Measurements from ENCODE around the gene RSPH3.
"Not testable (repeated sequence)": the region's sequence is repeated elsewhere in the genome, so short reads cannot be mapped to it uniquely, and the experiment has no call there.

The RSPH3 gene

DNA sequence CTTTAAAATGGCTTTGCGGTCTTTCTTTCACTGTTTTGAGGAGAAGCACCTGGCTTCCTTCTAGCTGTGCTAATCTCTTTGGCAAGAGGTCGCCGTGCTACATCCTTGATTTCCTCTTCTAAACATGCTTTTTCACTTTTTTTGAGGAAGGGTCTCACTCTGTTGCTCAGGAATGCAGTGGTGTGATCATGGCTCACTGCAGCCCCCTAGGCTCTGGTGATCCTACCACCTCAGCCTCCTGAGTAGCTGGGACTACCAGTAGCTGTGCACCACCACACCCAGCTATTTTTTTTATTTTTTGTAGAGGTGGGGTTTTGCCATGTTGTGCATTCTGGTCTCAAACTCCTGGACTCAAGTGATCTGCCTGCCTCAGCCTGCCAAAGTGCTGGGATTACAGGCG lies 40.5 kb downstream of the RSPH3 start:
- H3K9me3 ChIP-seq, result no peaks in the 10 kb centered on the region
- no peak overlapping the region for H3K4me2 ChIP-seq
- no peaks in the 10 kb centered on the region for H4K20me1 ChIP-seq
- H3K4me3 ChIP-seq, result no peak overlapping the region
- no peak overlapping the region for H3K27ac ChIP-seq
- H3K36me3 ChIP-seq, result no peaks in the 10 kb centered on the region
- H3K27me3 ChIP-seq, result no peaks in the 10 kb centered on the region
- H3K9ac ChIP-seq, result no peak overlapping the region
- no peaks in the 10 kb centered on the region for H3K4me1 ChIP-seq
- no peak for TF ChIP-seq Cebpa-rat (IDR thresholded peaks at IDR 0.05)

DNA sequence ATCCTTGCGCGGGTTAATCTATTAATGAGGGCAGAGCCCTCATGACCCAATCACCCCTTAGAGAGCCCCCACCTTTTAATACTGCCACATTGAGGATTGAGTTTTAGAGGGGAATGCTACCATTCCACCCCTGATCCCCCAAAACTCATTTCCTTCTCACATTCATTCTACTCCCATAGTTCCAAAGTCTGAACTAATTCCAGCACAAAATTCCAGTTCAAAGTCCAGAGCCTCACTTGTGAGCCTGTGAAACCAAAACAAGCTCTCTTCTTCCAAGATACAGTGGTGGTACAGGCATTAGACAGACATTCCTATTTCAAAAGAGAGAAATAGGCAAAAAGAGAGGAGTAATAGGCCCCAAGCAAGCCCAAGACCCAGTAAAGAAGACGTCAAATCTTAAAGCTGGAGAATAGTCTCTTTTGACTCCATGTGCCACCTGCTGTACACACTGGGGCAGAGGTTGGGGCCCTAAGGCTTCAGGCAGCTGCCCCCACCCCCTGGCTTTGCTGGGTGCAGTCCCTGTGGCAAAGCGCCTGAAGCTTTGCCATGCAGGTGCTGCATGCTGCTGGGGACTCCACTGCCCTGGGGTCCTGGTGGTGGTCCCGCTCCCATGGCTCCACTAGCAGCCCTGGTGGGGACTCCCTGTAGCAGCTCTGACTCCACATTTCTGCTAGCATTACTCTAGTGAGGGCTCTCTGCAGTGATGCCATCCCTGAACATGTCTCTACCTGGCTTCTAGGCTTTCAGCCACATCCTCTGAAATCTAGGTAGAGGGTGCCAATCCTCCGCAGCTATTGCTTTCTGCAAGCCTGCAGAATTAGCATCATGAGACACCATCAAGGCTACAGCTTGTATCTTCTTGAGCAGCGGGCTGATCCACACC lies 41.3 kb downstream of the RSPH3 start:
- H3K4me2 ChIP-seq, result no peak overlapping the region

DNA sequence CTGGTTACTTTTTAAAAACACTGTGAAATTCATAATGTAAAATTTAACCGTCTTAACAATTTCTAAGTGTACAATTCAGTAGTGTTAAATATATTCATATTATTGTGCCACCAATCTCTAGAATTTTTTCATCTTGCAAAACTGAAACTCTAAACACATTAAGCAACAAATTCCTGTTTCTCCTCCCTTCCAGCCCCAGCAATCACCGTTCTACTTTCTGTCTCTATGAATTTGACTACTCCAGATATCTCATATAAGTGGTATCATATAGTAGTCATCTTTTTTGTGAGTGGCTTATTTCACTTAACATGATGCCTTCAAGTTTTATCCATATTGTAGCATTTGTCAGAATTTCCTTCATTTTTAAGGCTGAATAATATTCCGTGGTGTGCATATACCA lies 44.7 kb downstream of the RSPH3 start:
- TF ChIP-seq Cebpa-rat (IDR thresholded peaks at IDR 0.05), result no peak
- H3K36me3 ChIP-seq, result no peaks in the 10 kb centered on the region
- H3K4me3 ChIP-seq, result no peak overlapping the region

More for the DNA sequence above, 41.3 kb downstream of the RSPH3 start:
- no peaks in the 10 kb centered on the region for H3K27me3 ChIP-seq
- H3K9ac ChIP-seq, result no peak overlapping the region
- H3K9me3 ChIP-seq, result no peaks in the 10 kb centered on the region
- no peaks in the 10 kb centered on the region for H3K4me1 ChIP-seq
- H4K20me1 ChIP-seq, result no peaks in the 10 kb centered on the region
- H3K27ac ChIP-seq, result no peak overlapping the region
- H3K4me3 ChIP-seq, result no peak overlapping the region
- H3K36me3 ChIP-seq, result no peaks in the 10 kb centered on the region
- no peak for TF ChIP-seq Cebpa-rat (IDR thresholded peaks at IDR 0.05)

DNA sequence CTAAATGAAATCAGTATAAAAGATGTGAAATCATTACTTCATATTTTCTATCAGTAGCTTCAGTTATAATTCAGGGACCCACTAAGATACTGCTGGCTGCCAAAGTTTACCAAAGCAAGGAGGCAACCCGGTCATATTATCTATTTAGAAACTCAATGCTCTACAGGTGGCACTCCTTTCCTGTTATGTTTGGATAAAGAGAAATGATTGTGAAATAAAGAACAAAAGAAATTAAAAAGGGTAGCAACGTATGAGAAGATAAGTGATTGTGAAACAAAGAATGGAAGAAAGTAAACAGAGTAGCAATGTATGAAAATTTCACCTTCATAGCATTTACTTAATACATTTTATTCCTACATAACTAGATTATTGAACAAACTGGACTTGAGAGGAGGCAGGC lies 45.2 kb downstream of the RSPH3 start:
- Histone ChIP-seq H3K27ac (no peak overlapping the region), H3K9me3 (no peaks in the 10 kb centered on the region), H3K27me3 (no peaks in the 10 kb centered on the region), H4K20me1 (no peaks in the 10 kb centered on the region), H3K36me3 (no peaks in the 10 kb centered on the region), H3K4me2 (no peak overlapping the region), H3K9ac (no peak overlapping the region), H3K4me3 (no peak overlapping the region), H3K4me1 (no peaks in the 10 kb centered on the region)
- TF ChIP-seq Cebpa-rat (IDR thresholded peaks at IDR 0.05), result no peak

More for the DNA sequence above, 44.7 kb downstream of the RSPH3 start:
- no peaks in the 10 kb centered on the region for H3K27me3 ChIP-seq
- no peak overlapping the region for H3K9ac ChIP-seq
- no peaks in the 10 kb centered on the region for H4K20me1 ChIP-seq
- H3K4me2 ChIP-seq, result no peak overlapping the region
- H3K9me3 ChIP-seq, result no peaks in the 10 kb centered on the region
- no peaks in the 10 kb centered on the region for H3K4me1 ChIP-seq
- no peak overlapping the region for H3K27ac ChIP-seq

DNA sequence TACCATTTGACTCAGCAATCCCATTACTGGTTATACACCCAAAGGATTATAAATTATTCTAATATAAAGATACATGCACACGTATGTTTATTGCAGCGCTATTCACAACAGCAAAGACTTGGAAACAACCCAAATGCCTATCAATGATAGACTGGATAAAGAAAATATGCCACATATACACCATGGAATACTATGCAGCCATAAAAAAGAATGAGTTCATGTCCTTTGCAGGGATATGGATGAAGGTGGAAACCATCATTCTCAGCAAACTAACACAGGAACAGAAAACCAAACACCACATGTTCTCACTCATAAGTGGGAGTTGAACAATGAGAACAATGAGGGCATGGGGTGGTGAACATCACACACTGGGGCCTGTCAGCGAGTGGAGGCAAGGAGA lies 48.0 kb downstream of the RSPH3 start:
- not testable (repeated sequence) for H3K4me1 ChIP-seq, H3K36me3 ChIP-seq, H3K27ac ChIP-seq, H4K20me1 ChIP-seq, H3K9me3 ChIP-seq, H3K9ac ChIP-seq, H3K4me2 ChIP-seq, H3K27me3 ChIP-seq, H3K4me3 ChIP-seq

DNA sequence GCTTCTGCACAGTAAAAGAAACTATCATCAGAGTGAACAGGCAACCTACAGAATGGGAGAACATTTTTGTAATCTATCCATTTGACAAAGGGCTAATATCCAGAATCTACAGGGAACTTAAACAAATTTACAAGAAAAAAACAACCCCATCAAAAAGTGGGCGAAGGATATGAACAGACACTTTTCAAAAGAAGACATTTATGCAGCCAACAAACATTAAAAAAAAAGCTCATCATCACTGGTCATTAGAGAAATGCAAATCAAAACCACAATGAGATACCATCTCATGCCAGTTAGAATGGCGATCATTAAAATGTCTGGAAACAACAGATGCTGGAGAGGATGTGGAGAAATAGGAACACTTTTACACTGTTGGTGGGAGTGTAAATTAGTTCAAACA lies 48.4 kb downstream of the RSPH3 start:
- not testable (repeated sequence) for H3K27me3 ChIP-seq, H3K4me2 ChIP-seq, H3K9me3 ChIP-seq, H3K9ac ChIP-seq, H3K27ac ChIP-seq, H3K4me3 ChIP-seq, H4K20me1 ChIP-seq, H3K36me3 ChIP-seq, H3K4me1 ChIP-seq

DNA sequence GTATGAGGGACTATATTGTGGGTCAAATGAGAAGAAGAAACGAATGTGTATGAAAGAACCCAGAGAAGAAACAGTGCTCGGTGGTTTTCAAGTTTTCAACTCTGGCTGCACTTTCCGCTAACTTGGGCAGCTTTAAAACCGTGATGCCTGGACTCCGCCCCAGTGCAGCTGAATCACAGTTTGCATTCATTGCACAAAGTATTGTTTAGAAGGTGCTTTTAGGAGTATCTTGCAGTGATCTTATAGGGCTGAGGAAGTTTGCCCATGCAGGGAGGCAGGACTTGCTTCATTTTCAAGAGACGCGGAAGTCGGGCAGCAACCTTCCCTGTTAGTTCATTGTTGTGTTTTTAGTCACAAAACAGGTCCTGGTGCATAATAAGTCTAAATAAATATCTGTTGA lies 52.7 kb downstream of the RSPH3 start:
- no peak overlapping the region for H3K4me3 ChIP-seq
- no peaks in the 10 kb centered on the region for H3K27me3 ChIP-seq
- H3K27ac ChIP-seq, result no peak overlapping the region
- no peak overlapping the region for H3K4me2 ChIP-seq
- H3K4me1 ChIP-seq, result no peaks in the 10 kb centered on the region
- H3K36me3 ChIP-seq, result no peaks in the 10 kb centered on the region
- no peaks in the 10 kb centered on the region for H4K20me1 ChIP-seq
- H3K9me3 ChIP-seq, result peaks cover 4% of the 10 kb centered on the region; the same call in 1 of the 2 replicates
- no peak overlapping the region for H3K9ac ChIP-seq
- TF ChIP-seq Cebpa-rat (IDR thresholded peaks at IDR 0.05), result no peak

DNA sequence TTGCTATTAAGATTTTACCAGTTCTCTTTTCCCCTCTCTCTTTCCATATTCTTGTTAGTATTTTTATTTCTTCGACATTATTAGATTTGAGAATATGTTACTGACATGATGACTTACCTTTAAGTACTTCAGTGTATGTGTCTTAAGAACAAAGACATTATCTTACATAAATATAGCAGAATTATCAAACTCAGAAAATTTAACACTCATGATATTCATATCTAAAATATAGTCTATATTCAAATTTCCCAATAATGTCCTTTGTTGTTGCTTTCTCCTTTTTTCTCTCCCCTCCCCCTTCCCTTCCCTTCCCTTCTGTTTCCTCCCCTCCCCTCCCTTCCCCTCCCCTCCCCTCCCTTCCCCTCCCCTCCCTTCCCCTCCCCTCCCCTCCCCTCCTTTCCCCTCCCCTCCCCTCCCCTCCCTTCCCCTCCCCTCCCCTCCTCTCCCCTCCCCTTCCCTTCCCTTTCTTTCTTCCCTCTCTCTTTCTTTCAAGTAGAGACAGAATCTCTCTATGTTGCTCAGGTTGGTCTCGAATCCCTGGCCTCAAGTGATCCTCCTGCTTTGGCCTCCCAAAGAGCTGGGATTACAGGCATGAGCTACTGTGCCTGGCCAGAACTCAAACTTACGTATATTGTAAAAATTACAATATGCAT lies 56.5 kb downstream of the RSPH3 start:
- H3K36me3 ChIP-seq, result no peaks in the 10 kb centered on the region
- no peak overlapping the region for H3K4me3 ChIP-seq
- no peak overlapping the region for H3K4me2 ChIP-seq
- H3K27me3 ChIP-seq, result peaks cover 18% of the 10 kb centered on the region
- H3K27ac ChIP-seq, result no peak overlapping the region
- TF ChIP-seq Cebpa-rat (IDR thresholded peaks at IDR 0.05), result no peak
- H4K20me1 ChIP-seq, result no peaks in the 10 kb centered on the region
- no peak overlapping the region for H3K9ac ChIP-seq
- peaks cover 6% of the 10 kb centered on the region; the same call in 1 of the 2 replicates for H3K9me3 ChIP-seq
- H3K4me1 ChIP-seq, result peaks cover 14% of the 10 kb centered on the region

DNA sequence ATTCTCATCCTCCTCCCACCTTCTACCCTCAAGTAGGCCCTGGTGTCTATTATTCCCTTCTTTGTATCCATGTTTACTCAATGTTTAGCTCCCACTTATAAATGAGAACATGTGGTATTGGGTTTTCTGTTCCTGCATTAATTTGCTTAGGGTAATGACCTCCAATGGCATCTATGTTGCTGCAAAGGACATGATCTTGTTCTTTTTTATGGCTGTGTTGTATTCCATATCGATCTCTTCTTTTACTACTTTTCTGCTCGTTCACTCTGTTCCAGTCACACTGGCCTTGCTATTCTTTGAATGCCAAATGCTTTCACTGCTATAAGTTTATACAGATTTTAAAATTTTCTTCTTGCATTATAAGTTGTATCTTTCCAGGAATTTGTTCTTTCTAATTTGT lies 57.7 kb downstream of the RSPH3 start:
- Histone ChIP-seq H4K20me1 (no peaks in the 10 kb centered on the region), H3K9me3 (peaks cover 6% of the 10 kb centered on the region; the same call in 1 of the 2 replicates), H3K4me1 (peaks cover 18% of the 10 kb centered on the region), H3K4me3 (no peak overlapping the region), H3K9ac (no peak overlapping the region), H3K27me3 (peaks cover 27% of the 10 kb centered on the region), H3K27ac (no peak overlapping the region), H3K4me2 (no peak overlapping the region), H3K36me3 (no peaks in the 10 kb centered on the region)
- no peak for TF ChIP-seq Cebpa-rat (IDR thresholded peaks at IDR 0.05)

DNA sequence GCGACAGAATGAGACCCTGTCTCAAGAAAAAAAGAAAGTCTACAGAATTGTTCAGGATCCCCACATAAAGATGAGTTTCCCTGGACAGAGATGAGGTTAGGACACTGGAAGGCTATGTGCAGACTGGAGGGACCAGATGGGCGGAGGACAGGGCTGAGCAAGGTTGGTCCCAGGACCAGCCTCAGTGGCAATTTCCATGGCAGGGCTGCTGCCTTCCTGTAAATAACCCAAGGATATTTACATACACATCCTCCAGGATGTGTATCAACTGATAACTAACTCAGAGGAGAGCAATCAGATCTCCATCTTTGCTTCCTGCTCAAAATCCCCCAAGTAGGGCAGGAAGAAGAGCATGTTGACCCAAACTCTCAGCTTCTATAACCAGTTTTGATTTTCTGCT lies 58.8 kb downstream of the RSPH3 start:
- Histone ChIP-seq H3K4me1 (peaks cover 18% of the 10 kb centered on the region), H4K20me1 (no peaks in the 10 kb centered on the region), H3K27ac (no peak overlapping the region), H3K27me3 (peaks cover 27% of the 10 kb centered on the region), H3K4me3 (no peak overlapping the region), H3K9me3 (peaks cover 6% of the 10 kb centered on the region; the same call in 1 of the 2 replicates), H3K9ac (no peak overlapping the region), H3K36me3 (no peaks in the 10 kb centered on the region), H3K4me2 (no peak overlapping the region)
- no peak for TF ChIP-seq Cebpa-rat (IDR thresholded peaks at IDR 0.05)
